HepG2 (cell line): Measurements from ENCODE around the gene KAT2A. TPM values are rescaled to one million over a fixed set of nuclear protein-coding genes. Genes with fewer than 3 reads are reported as not detected.

Source experiments
- ATF4 ChIP-seq, 2 experiments: fragments of 450-650 bp in 1 of 2; sonication (generic) in 1 of 2; formaldehyde crosslinking; IDR thresholded peaks; 2 replicates each; pipeline versions ENCODE4 v1.5.0 to v1.8.0; 2020 to 2022; ENCODE audit warnings: mild to moderate bottlenecking in 1 of 2, missing genetic modification reagents in 1 of 2
- CBX1 ChIP-seq: IDR thresholded peaks from one replicate; pipeline ENCODE4 v1.6.1; 2016; ENCODE audit warnings: antibody characterized with exemption, low read depth
- DBP ChIP-seq: sonication (generic); formaldehyde crosslinking; IDR thresholded peaks from 2 replicates; pipeline ENCODE4 v1.4.0; 2020; ENCODE audit warnings: missing genetic modification reagents; ENCODE audit errors: not compliant biosample characterization
- DRAP1 ChIP-seq: IDR thresholded peaks from 2 replicates; pipeline ENCODE4 v1.6.1; 2016; ENCODE audit warnings: missing genetic modification reagents, missing compliant biosample characterization
- FOXP1 ChIP-seq, 2 experiments: fragments of 450-650 bp in 1 of 2; IDR thresholded peaks; 2 replicates each; pipeline ENCODE4 v1.6.1; 2017 to 2018; ENCODE audit warnings: antibody characterized with exemption in 1 of 2
- HHEX ChIP-seq: IDR thresholded peaks from 2 replicates; pipeline ENCODE4 v1.6.1; 2016; ENCODE audit warnings: control low read depth
- KAT2B ChIP-seq: fragments of 150-350 bp; IDR thresholded peaks from 2 replicates; pipeline ENCODE4 v1.6.1; 2014; ENCODE audit warnings: low read depth, low read length, borderline replicate concordance
- KDM2A ChIP-seq: sonication (generic); formaldehyde crosslinking; IDR thresholded peaks from 2 replicates; pipeline ENCODE4 v1.4.0; 2020; ENCODE audit warnings: low read depth, missing genetic modification reagents, borderline replicate concordance
- MXD4 ChIP-seq: IDR thresholded peaks from 2 replicates; pipeline ENCODE4 v1.6.1; 2016; ENCODE audit warnings: mild to moderate bottlenecking, missing biosample characterization, missing genetic modification reagents
- PTBP1 ChIP-seq: fragments of 200-400 bp; formaldehyde crosslinking; IDR thresholded peaks from 2 replicates; pipeline ENCODE4 v1.6.1; 2018; ENCODE audit warnings: low read length, low read depth; ENCODE audit not compliant: poor library complexity, severe bottlenecking
- TEAD3 ChIP-seq: optimal IDR thresholded peaks from 2 replicates; pipeline ENCODE3; 2016; ENCODE audit warnings: borderline replicate concordance
- TRIM24 ChIP-seq: sonication (generic); formaldehyde crosslinking; IDR thresholded peaks from 2 replicates; pipeline ENCODE4 v1.8.0; 2022; ENCODE audit warnings: mild to moderate bottlenecking, missing genetic modification reagents
- XBP1 ChIP-seq: sonication (generic); formaldehyde crosslinking; IDR thresholded peaks from 2 replicates; pipeline ENCODE4 v1.5.0; 2020; ENCODE audit warnings: missing genetic modification reagents
- ZBTB8A ChIP-seq: sonication (generic); formaldehyde crosslinking; IDR thresholded peaks from 2 replicates; pipeline ENCODE4 v1.4.0; 2020; ENCODE audit warnings: mild to moderate bottlenecking, low read depth, missing genetic modification reagents, borderline replicate concordance
- ZNF234 ChIP-seq: sonication (generic); formaldehyde crosslinking; conservative IDR thresholded peaks from 2 replicates; pipeline ENCODE4 v1.5.1; 2020; ENCODE audit warnings: mild to moderate bottlenecking, missing genetic modification reagents
- ZNF275 ChIP-seq: sonication (generic); formaldehyde crosslinking; IDR thresholded peaks from 2 replicates; pipeline ENCODE4 v1.8.0; 2022; ENCODE audit warnings: missing genetic modification reagents, mild to moderate bottlenecking, inconsistent platforms, borderline replicate concordance
- polyA plus RNA-seq, 8 experiments: library from polyadenylated mRNA; depleted of rRNA in 3 of 8; stranded (reverse) in 7 of 8; unstranded in 1 of 8; fragments of >200 nt; fragmentation: Illumina TruSeq in 4 of 8; extraction: Trizol in 4 of 8; gene quantifications; 2 replicates each; pipeline versions ENCODE4 v1.2.1 to v1.2.3, GENCODE V29; 2011 to 2016; ENCODE audit warnings: low read depth in 4 of 8, missing spikeins in 1 of 8, mixed read lengths in 1 of 8; ENCODE audit not compliant: insufficient read depth in 1 of 8
- total RNA-seq, 5 experiments: library from RNA; depleted of rRNA; stranded (reverse); fragments of >200 nt; fragmentation: Illumina TruSeq; extraction: Trizol; gene quantifications; 2 replicates each; pipeline ENCODE4 v1.2.3, GENCODE V29; 2016; ENCODE audit warnings: low read depth in 1 of 5
- TF ChIP-seq, protein P1 (sequence below): sonication (generic); formaldehyde crosslinking; IDR thresholded peaks from 2 replicates; pipeline ENCODE4 v1.4.0; 2020; ENCODE audit warnings: mild to moderate bottlenecking, missing genetic modification reagents
- TF ChIP-seq, protein P2 (sequence below): sonication (generic); formaldehyde crosslinking; IDR thresholded peaks from 2 replicates; pipeline ENCODE4 v1.4.0; 2020; ENCODE audit warnings: missing genetic modification reagents
- TF ChIP-seq, protein P3 (sequence below): sonication (generic); formaldehyde crosslinking; IDR thresholded peaks from 2 replicates; pipeline ENCODE4 v1.9.0; 2021; ENCODE audit warnings: missing genetic modification reagents, mild to moderate bottlenecking, borderline replicate concordance
- TF ChIP-seq, protein P4 (sequence below): sonication (generic); formaldehyde crosslinking; IDR thresholded peaks from 2 replicates; pipeline ENCODE4 v1.8.0; 2022; ENCODE audit warnings: missing genetic modification reagents, low read depth, mild to moderate bottlenecking, borderline replicate concordance

Gene KAT2A
- total and polyA plus RNA-seq, 2 of the 13 experiments (the other 11 are each of a cell fraction or from before 2014, with no cell fraction given), result 29.1 to 90.4 TPM

- TF ChIP-seq FOXP1 (IDR thresholded peaks at IDR 0.05), result no peak
- TF ChIP-seq FOXP1 (CRISPR knock-in tag; IDR thresholded peaks at IDR 0.05), result no peak
- no peak; the same call in 1 of the 2 replicates for TF ChIP-seq XBP1
- TF ChIP-seq DBP, result no peak
- no peak for TF ChIP-seq CBX1
- TF ChIP-seq, protein P1, sequence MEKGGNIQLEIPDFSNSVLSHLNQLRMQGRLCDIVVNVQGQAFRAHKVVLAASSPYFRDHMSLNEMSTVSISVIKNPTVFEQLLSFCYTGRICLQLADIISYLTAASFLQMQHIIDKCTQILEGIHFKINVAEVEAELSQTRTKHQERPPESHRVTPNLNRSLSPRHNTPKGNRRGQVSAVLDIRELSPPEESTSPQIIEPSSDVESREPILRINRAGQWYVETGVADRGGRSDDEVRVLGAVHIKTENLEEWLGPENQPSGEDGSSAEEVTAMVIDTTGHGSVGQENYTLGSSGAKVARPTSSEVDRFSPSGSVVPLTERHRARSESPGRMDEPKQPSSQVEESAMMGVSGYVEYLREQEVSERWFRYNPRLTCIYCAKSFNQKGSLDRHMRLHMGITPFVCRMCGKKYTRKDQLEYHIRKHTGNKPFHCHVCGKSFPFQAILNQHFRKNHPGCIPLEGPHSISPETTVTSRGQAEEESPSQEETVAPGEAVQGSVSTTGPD (CRISPR knock-in tag), result no peak
- TF ChIP-seq, protein P2, sequence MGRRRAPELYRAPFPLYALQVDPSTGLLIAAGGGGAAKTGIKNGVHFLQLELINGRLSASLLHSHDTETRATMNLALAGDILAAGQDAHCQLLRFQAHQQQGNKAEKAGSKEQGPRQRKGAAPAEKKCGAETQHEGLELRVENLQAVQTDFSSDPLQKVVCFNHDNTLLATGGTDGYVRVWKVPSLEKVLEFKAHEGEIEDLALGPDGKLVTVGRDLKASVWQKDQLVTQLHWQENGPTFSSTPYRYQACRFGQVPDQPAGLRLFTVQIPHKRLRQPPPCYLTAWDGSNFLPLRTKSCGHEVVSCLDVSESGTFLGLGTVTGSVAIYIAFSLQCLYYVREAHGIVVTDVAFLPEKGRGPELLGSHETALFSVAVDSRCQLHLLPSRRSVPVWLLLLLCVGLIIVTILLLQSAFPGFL, result no peak
- no peak for TF ChIP-seq HHEX (CRISPR knock-in tag)
- TF ChIP-seq ZBTB8A (CRISPR knock-in tag), result no peak
- no peak for TF ChIP-seq KAT2B
- TF ChIP-seq, protein P3, sequence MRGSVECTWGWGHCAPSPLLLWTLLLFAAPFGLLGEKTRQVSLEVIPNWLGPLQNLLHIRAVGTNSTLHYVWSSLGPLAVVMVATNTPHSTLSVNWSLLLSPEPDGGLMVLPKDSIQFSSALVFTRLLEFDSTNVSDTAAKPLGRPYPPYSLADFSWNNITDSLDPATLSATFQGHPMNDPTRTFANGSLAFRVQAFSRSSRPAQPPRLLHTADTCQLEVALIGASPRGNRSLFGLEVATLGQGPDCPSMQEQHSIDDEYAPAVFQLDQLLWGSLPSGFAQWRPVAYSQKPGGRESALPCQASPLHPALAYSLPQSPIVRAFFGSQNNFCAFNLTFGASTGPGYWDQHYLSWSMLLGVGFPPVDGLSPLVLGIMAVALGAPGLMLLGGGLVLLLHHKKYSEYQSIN, result no peak
- no peak for TF ChIP-seq ZNF234 (CRISPR knock-in tag)
- TF ChIP-seq ATF4 (CRISPR knock-in tag; IDR thresholded peaks at IDR 0.05), result no peak
- peak; percentile 82; the same call in 1 of the 2 replicates for TF ChIP-seq MXD4 (CRISPR knock-in tag)
- no peak for TF ChIP-seq PTBP1
- peak; percentile 5; the same call in 1 of the 2 replicates for TF ChIP-seq ZNF275 (CRISPR knock-in tag)
- TF ChIP-seq, protein P4, sequence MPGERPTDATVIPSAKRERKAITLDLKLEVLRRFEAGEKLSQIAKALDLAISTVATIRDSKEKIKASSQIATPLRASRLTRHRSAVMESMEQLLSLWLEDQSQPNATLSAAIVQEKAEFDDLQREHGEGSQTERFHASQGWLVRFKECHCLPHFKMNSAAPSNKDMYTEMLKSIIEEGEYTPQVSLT (CRISPR knock-in tag), result no peak
- TF ChIP-seq TRIM24 (CRISPR knock-in tag), result no peak
- TF ChIP-seq DRAP1, result 0 out of 2 replicates have a peak, but pooled peaks have one; percentile 0
- TF ChIP-seq TEAD3 (CRISPR knock-in tag), result no peak
- TF ChIP-seq KDM2A, result no peak
These were observed 33.0 kb upstream of the KAT2A start (continued) for GRCh38 chr17:42153919-42154742.
